Spleen (tissue), 11 donors: ENCODE data around the gene LPCAT2. TPM values are rescaled to one million over a fixed set of nuclear protein-coding genes. Genes with fewer than 3 reads are reported as not detected.

Source experiments
- DNase-seq: peaks from one replicate; pipeline ENCODE4 v3.0.0-alpha.2; 2020
- H3K27ac ChIP-seq, 8 donors: fragments of 200-600 bp; sonication (generic) in 7 of 8; 1 replicate in 4 of 8; 2 replicates in 4 of 8; pipeline versions ENCODE4 v1.5.0 to v1.8.0; 2016 to 2021; ENCODE audit warnings: inconsistent platforms in 4 of 8, mild to moderate bottlenecking in 4 of 8, moderate library complexity in 1 of 8
- H3K27me3 ChIP-seq, 7 donors: fragments of 200-600 bp; sonication (generic) in 6 of 7; replicated peaks in 1 of 7; 1 replicate in 4 of 7; 2 replicates in 3 of 7; pipeline versions ENCODE4 v1.5.0 to v1.8.0; 2016 to 2021; ENCODE audit warnings: inconsistent platforms in 3 of 7, mild to moderate bottlenecking in 1 of 7
- H3K36me3 ChIP-seq, 6 donors: fragments of 200-600 bp; sonication (generic) in 5 of 6; 1 replicate in 4 of 6; 2 replicates in 2 of 6; pipeline versions ENCODE4 v1.5.0 to v1.8.0; 2016 to 2021; ENCODE audit warnings: inconsistent platforms in 2 of 6
- H3K4me1 ChIP-seq, 6 donors: fragments of 200-600 bp; sonication (generic) in 5 of 6; 1 replicate in 3 of 6; 2 replicates in 3 of 6; pipeline versions ENCODE4 v1.5.0 to v1.8.0; 2016 to 2021; ENCODE audit warnings: inconsistent platforms in 3 of 6
- H3K4me3 ChIP-seq, 8 donors: fragments of 200-600 bp; sonication (generic) in 7 of 8; 1 replicate in 4 of 8; 2 replicates in 4 of 8; pipeline versions ENCODE4 v1.5.0 to v1.8.0; 2016 to 2021; ENCODE audit warnings: inconsistent platforms in 4 of 8, mild to moderate bottlenecking in 4 of 8, moderate library complexity in 2 of 8
- H3K9me3 ChIP-seq, 8 donors: fragments of 200-600 bp; sonication (generic) in 7 of 8; 1 replicate in 4 of 8; 2 replicates in 4 of 8; pipeline versions ENCODE4 v1.5.0 to v1.8.0; 2016 to 2021; ENCODE audit warnings: inconsistent platforms in 4 of 8
- POLR2A ChIP-seq, 3 donors: fragments of 450-650 bp; IDR thresholded peaks; one replicate each; pipeline ENCODE4 v1.5.1; 2017; ENCODE audit warnings: antibody characterized with exemption in 3 of 3, mild to moderate bottlenecking in 1 of 3
- POLR2AphosphoS5 ChIP-seq, 3 donors: sonication (generic); formaldehyde crosslinking; IDR thresholded peaks; one replicate each; pipeline ENCODE4 v1.5.1; 2017; ENCODE audit warnings: antibody characterized with exemption in 3 of 3
- WGBS, 5 donors: extraction: QIAGEN DNeasy Blood & Tissue Kit in 3 of 5; methylation state at CpG; one replicate each; pipeline versions ENCODE4 v1.1.5 to v1.1.7; 2013 to 2018; 5-methylcytosine and 5-hydroxymethylcytosine counted together
- intact Hi-C: fragments of 100-400 bp; cut with DNase I; formaldehyde crosslinking; loops from one replicate; pipeline ENCODE4 v1.15.0; 2023; ENCODE audit warnings: low total_unique reads
- polyA plus RNA-seq, 3 donors: library from polyadenylated mRNA; stranded (reverse); fragments of 200-250 nt; gene quantifications; one replicate each; pipeline ENCODE4 v1.2.1, GENCODE V29; 2013
- total RNA-seq, 7 donors: library from RNA; depleted of rRNA in 3 of 7; stranded (reverse); fragments of >200 nt in 3 of 7; fragmentation: NEBNext Ultra II Directional in 4 of 7; extraction: Animal tissue kit (Norgen Biotek cat#: 25700) in 4 of 7; gene quantifications; one replicate each; pipeline versions ENCODE4 v1.1.0 to v1.2.1, GENCODE V29; 2016 to 2021
- TF ChIP-seq, protein P1 (sequence below), 11 experiments: fragments of 200-600 bp in 7 of 11; fragments of 450-650 bp in 4 of 11; sonication (generic) in 4 of 11; IDR thresholded peaks in 8 of 11; conservative IDR thresholded peaks in 3 of 11; 1 replicate in 7 of 11; 2 replicates in 4 of 11; pipeline versions ENCODE4 v1.4.0 to v1.8.0; 2016 to 2021; ENCODE audit warnings: antibody characterized with exemption in 11 of 11, inconsistent platforms in 4 of 11, mild to moderate bottlenecking in 1 of 11
- donor health status: healthy with polysubstance abuse.
- donor health status: DM: no; HTN: no; CAD: no; lungs with moderate emphysema.
- donor health status: DM: no; HTN: no; CAD: no.
- donor health status: Bipolar disorder and iron deficiency.
- donor health status: healthy.
- donor health status: DM: no; HTN: no; CAD: no.
- donor health status: DM: yes; HTN: yes; CAD: no.

The LPCAT2 gene
- total and polyA plus RNA-seq, 10 donors: 3.4 to 44.3 (median 31.1) TPM

GRCh38 chr16:55503726-55504550 lies 4.9 kb upstream of the LPCAT2 start:
- peak overlapping the region in 1 of 8 donors; percentile 37 for H3K27ac ChIP-seq
- intact Hi-C loops: no loop called here
- no peaks in the 10 kb centered on the region for H3K9me3 ChIP-seq
- peaks cover 0 to 55% (median 27%) of the 10 kb centered on the region in 6 donors for H3K4me1 ChIP-seq
- TF ChIP-seq POLR2AphosphoS5 (IDR thresholded peaks at IDR 0.05) (no peak), POLR2A (IDR thresholded peaks at IDR 0.05) (no peak)
- TF ChIP-seq, protein P1, sequence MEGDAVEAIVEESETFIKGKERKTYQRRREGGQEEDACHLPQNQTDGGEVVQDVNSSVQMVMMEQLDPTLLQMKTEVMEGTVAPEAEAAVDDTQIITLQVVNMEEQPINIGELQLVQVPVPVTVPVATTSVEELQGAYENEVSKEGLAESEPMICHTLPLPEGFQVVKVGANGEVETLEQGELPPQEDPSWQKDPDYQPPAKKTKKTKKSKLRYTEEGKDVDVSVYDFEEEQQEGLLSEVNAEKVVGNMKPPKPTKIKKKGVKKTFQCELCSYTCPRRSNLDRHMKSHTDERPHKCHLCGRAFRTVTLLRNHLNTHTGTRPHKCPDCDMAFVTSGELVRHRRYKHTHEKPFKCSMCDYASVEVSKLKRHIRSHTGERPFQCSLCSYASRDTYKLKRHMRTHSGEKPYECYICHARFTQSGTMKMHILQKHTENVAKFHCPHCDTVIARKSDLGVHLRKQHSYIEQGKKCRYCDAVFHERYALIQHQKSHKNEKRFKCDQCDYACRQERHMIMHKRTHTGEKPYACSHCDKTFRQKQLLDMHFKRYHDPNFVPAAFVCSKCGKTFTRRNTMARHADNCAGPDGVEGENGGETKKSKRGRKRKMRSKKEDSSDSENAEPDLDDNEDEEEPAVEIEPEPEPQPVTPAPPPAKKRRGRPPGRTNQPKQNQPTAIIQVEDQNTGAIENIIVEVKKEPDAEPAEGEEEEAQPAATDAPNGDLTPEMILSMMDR (IDR thresholded peaks at IDR 0.05 in 8 of 11, conservative IDR thresholded peaks at IDR 0.05 in 3 of 11): no peak
- H3K36me3 ChIP-seq: peaks cover 0 to 28% (median 0%) of the 10 kb centered on the region in 6 donors
- H3K27me3 ChIP-seq: peaks cover 0 to 24% (median 6%) of the 10 kb centered on the region in 7 donors
- no peak for DNase-seq
- WGBS, 5 donors: 95 to 97% (median 96%) methylated on average over 8 of the region's 8 CpGs
- H3K4me3 ChIP-seq: no peak overlapping the region

- DNase-seq: no peak
- H3K9me3 ChIP-seq: no peaks in the 10 kb centered on the region
- peaks cover 0 to 23% (median 0%) of the 10 kb centered on the region in 6 donors for H3K36me3 ChIP-seq
- H3K4me1 ChIP-seq: peaks cover 0 to 57% (median 24%) of the 10 kb centered on the region in 6 donors
- peaks cover 0 to 39% (median 8%) of the 10 kb centered on the region in 7 donors for H3K27me3 ChIP-seq
- H3K4me3 ChIP-seq: no peak overlapping the region
- intact Hi-C loops: no loop called here
- no peak overlapping the region for H3K27ac ChIP-seq
- TF ChIP-seq, protein P1 (IDR thresholded peaks at IDR 0.05 in 8 of 11, conservative IDR thresholded peaks at IDR 0.05 in 3 of 11): no peak
- no peak for TF ChIP-seq POLR2A (IDR thresholded peaks at IDR 0.05)
- no peak for TF ChIP-seq POLR2AphosphoS5 (IDR thresholded peaks at IDR 0.05)
- 88 to 96% (median 91%) methylated on average over 8 to 10 of the region's 10 CpGs for WGBS, 5 donors
Observed at GRCh38 chr16:55505333-55506015, 3.4 kb upstream of the LPCAT2 start.

DNA sequence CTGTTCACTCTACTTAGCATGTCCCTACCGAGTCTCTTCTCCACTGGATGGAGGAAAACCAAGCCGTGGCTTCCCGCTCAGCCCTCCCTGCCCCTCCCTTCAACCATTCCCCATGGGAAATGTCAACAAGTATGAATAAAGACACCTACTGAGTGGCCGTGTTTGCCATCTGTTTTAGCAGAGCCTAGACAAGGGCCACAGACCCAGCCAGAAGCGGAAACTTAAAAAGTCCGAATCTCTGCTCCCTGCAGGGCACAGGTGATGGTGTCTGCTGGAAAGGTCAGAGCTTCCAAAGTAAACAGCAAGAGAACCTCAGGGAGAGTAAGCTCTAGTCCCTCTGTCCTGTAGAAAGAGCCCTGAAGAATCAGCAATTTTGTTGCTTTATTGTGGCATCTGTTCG lies 2.8 kb upstream of the LPCAT2 start:
- WGBS, 5 donors: 77 to 87% (median 78%) methylated on average over 7 of the region's 7 CpGs
- Histone ChIP-seq H3K4me3 (no peak overlapping the region), H3K9me3 (no peaks in the 10 kb centered on the region), H3K27ac (no peak overlapping the region), H3K4me1 (peaks cover 0 to 57% (median 19%) of the 10 kb centered on the region in 6 donors), H3K36me3 (peaks cover 0 to 23% (median 0%) of the 10 kb centered on the region in 6 donors), H3K27me3 (peaks cover 0 to 41% (median 8%) of the 10 kb centered on the region in 7 donors)
- intact Hi-C loops: no loop called here
- no peak for DNase-seq
- no peak for TF ChIP-seq POLR2AphosphoS5 (IDR thresholded peaks at IDR 0.05)
- TF ChIP-seq, protein P1 (IDR thresholded peaks at IDR 0.05 in 8 of 11, conservative IDR thresholded peaks at IDR 0.05 in 3 of 11): no peak
- no peak for TF ChIP-seq POLR2A (IDR thresholded peaks at IDR 0.05)

DNA sequence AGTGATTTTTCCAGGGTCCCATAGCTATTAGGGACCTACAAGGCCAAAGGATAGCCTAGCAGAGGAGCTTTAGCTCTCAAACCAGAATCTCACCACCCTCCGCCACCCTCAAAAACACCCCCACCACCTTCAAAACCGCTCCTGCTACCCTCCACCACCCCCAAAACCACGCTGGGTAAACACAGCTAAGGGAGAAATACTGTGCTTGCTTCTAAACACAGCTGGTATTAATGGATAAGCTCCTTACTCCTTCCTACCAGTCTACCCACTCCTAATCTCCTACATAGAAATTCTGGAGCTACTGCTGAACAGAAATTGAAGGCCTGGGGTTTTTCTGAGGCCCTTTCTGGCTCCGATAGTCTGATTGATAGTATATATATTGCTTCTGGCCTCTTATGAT lies 2.2 kb upstream of the LPCAT2 start:
- Histone ChIP-seq H3K9me3 (no peaks in the 10 kb centered on the region), H3K27me3 (peaks cover 0 to 42% (median 8%) of the 10 kb centered on the region in 7 donors), H3K4me3 (no peak overlapping the region), H3K4me1 (peaks cover 0 to 58% (median 15%) of the 10 kb centered on the region in 6 donors), H3K36me3 (peaks cover 0 to 23% (median 0%) of the 10 kb centered on the region in 6 donors), H3K27ac (no peak overlapping the region)
- no peak for DNase-seq
- WGBS, 5 donors: 37 to 68% (median 58%) methylated on average over 4 of the region's 4 CpGs
- intact Hi-C loops: no loop called here
- TF ChIP-seq, protein P1 (IDR thresholded peaks at IDR 0.05 in 8 of 11, conservative IDR thresholded peaks at IDR 0.05 in 3 of 11): no peak
- TF ChIP-seq POLR2AphosphoS5 (IDR thresholded peaks at IDR 0.05) (no peak), POLR2A (IDR thresholded peaks at IDR 0.05) (no peak)
